ENCODE results near the gene STEAP3. TPM values are rescaled to one million over a fixed set of nuclear protein-coding genes. Genes with fewer than 3 reads are reported as not detected.

STEAP3 gene
- polyA plus RNA-seq, 2 of the 4 experiments (the other 2 are of a cell fraction), result 23.5 to 30.2 TPM

GRCh38 chr2:119283873-119284331 lies 60.3 kb downstream of the STEAP3 start:
- H3K4me3 ChIP-seq, result no peak overlapping the region
- ATAC-seq (no peak), FAIRE-seq (no peak), DNase-seq (ENCODE audit: low read depth in 1 of 2, low spot score in 1 of 2) (no peak)
- ChIA-PET CTCF (interaction anchor here (1.0 to 8.8 kb wide), 4 partner anchors 19 to 401 kb away, joined by 3 to 100 read pairs (median 10); no protein-coding TSS in a partner anchor), POLR2A (no interaction called here)
- no peaks in the 10 kb centered on the region for H3K4me1 ChIP-seq
- H3K27ac ChIP-seq, result no peak overlapping the region
- 65% methylated on average over 10 of the region's 10 CpGs for WGBS (ENCODE audit: missing lambda C conversion rate)
- H3K4me2 ChIP-seq, result no peak overlapping the region
- TF ChIP-seq NFE2L2 (conservative IDR thresholded peaks at IDR 0.05; ENCODE audit: low read length) (no peak), FOSL2 (IDR thresholded peaks at IDR 0.05) (no peak), FOSL2 (CRISPR knock-in tag; IDR thresholded peaks at IDR 0.05) (no peak), USF2 (IDR thresholded peaks at IDR 0.05) (no peak), GATA3 (IDR thresholded peaks at IDR 0.05; ENCODE audit: borderline replicate concordance) (no peak), ZNF302 (CRISPR knock-in tag; IDR thresholded peaks at IDR 0.05) (no peak), ZFP36 (IDR thresholded peaks at IDR 0.05; ENCODE audit: borderline replicate concordance, partially characterized antibody) (no peak), CTCF (IDR thresholded peaks at IDR 0.05) (no peak), POLR2AphosphoS2 (conservative IDR thresholded peaks at IDR 0.05; ENCODE audit: low read length) (no peak), SREBF2 (IDR thresholded peaks at IDR 0.05) (no peak), RCOR1 (IDR thresholded peaks at IDR 0.05; ENCODE audit: low read depth, low read length) (no peak), MYC (IDR thresholded peaks at IDR 0.05; ENCODE audit: borderline replicate concordance, low read length) (no peak), HOXA7 (CRISPR knock-in tag; IDR thresholded peaks at IDR 0.05) (no peak), TP53 (CRISPR knock-in tag; IDR thresholded peaks at IDR 0.05) (no peak), POLR2A (IDR thresholded peaks at IDR 0.05; ENCODE audit: low read length) (no peak)
- TF ChIP-seq, protein P1, sequence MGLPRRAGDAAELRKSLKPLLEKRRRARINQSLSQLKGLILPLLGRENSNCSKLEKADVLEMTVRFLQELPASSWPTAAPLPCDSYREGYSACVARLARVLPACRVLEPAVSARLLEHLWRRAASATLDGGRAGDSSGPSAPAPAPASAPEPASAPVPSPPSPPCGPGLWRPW (IDR thresholded peaks at IDR 0.05), result no peak
- TF ChIP-seq, protein P2, sequence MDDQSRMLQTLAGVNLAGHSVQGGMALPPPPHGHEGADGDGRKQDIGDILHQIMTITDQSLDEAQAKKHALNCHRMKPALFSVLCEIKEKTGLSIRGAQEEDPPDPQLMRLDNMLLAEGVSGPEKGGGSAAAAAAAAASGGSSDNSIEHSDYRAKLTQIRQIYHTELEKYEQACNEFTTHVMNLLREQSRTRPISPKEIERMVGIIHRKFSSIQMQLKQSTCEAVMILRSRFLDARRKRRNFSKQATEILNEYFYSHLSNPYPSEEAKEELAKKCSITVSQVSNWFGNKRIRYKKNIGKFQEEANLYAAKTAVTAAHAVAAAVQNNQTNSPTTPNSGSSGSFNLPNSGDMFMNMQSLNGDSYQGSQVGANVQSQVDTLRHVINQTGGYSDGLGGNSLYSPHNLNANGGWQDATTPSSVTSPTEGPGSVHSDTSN (IDR thresholded peaks at IDR 0.05), result no peak
- TF ChIP-seq, protein P3, sequence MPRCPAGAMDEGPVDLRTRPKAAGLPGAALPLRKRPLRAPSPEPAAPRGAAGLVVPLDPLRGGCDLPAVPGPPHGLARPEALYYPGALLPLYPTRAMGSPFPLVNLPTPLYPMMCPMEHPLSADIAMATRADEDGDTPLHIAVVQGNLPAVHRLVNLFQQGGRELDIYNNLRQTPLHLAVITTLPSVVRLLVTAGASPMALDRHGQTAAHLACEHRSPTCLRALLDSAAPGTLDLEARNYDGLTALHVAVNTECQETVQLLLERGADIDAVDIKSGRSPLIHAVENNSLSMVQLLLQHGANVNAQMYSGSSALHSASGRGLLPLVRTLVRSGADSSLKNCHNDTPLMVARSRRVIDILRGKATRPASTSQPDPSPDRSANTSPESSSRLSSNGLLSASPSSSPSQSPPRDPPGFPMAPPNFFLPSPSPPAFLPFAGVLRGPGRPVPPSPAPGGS (IDR thresholded peaks at IDR 0.05), result no peak
- H3K9me3 ChIP-seq, result no peaks in the 10 kb centered on the region

GRCh38 chr2:119286661-119287060 lies 63.0 kb downstream of the STEAP3 start:
- Histone ChIP-seq H3K9me3 (no peaks in the 10 kb centered on the region), H3K4me1 (no peaks in the 10 kb centered on the region), H3K4me2 (no peak overlapping the region), H3K4me3 (no peak overlapping the region), H3K27ac (no peak overlapping the region)
- DNase-seq (ENCODE audit: low read depth in 1 of 2, low spot score in 1 of 2) (no peak), ATAC-seq (no peak), FAIRE-seq (no peak)
- no peak for TF ChIP-seq FOSB (CRISPR knock-in tag; IDR thresholded peaks at IDR 0.05)
- CTCF ChIA-PET, result interaction anchor here (0.6 to 8.8 kb wide), 3 partner anchors 22 to 403 kb away, joined by 3 to 100 read pairs (median 3); no protein-coding TSS in a partner anchor
- POLR2A ChIA-PET, result no interaction called here
- 63% methylated on average over 8 of the region's 8 CpGs for WGBS (ENCODE audit: missing lambda C conversion rate)

- TF ChIP-seq HEYL (CRISPR knock-in tag; IDR thresholded peaks at IDR 0.05) (no peak), FOSL2 (IDR thresholded peaks at IDR 0.05) (no peak), FOSL2 (CRISPR knock-in tag; IDR thresholded peaks at IDR 0.05) (no peak)
- ATAC-seq, result no peak
- no peak for FAIRE-seq
- ChIA-PET CTCF (interaction anchor here (0.7 to 8.8 kb wide), 8 partner anchors 8 to 405 kb away, joined by 3 to 100 read pairs (median 3); no protein-coding TSS in a partner anchor), POLR2A (no interaction called here)
- Histone ChIP-seq H3K27ac (no peak overlapping the region), H3K4me1 (no peaks in the 10 kb centered on the region), H3K4me3 (no peak overlapping the region), H3K9me3 (no peaks in the 10 kb centered on the region), H3K4me2 (no peak overlapping the region)
- WGBS (ENCODE audit: missing lambda C conversion rate), result 57% methylated on average over 6 of the region's 6 CpGs
- no peak for DNase-seq (ENCODE audit: low read depth in 1 of 2, low spot score in 1 of 2)
These were observed 64.9 kb downstream of the STEAP3 start for GRCh38 chr2:119288576-119288975.

All from A549 (cell line).